Heart left ventricle (tissue), 13 donors: ENCODE results near the gene NR3C1.

Experiments used
- POLR2A ChIP-seq, 2 donors: fragments of 450-650 bp; IDR thresholded peaks; one replicate each; pipeline ENCODE4 v1.6.1; 2017; ENCODE audit warnings: antibody characterized with exemption in 2 of 2, mild to moderate bottlenecking in 2 of 2, moderate library complexity in 2 of 2
- TF ChIP-seq, protein P1 (sequence below), 12 donors: fragments of 200-600 bp; sonication (generic) in 4 of 12; IDR thresholded peaks; one replicate each; pipeline versions ENCODE4 v1.5.0 to v1.8.0; 2018 to 2022; ENCODE audit warnings: antibody characterized with exemption in 12 of 12, mild to moderate bottlenecking in 5 of 12
- donor health status: ischemic (EF 13 %, LVEDD 7.1; RV severe dilation, severe dysfunction).
- donor health status: DM: no; HTN: yes; CAD: no.
- donor health status: DM: no; HTN: no; CAD: no.
- donor health status: ischemic (EF 25% LVEDD 6.9; RV normal size, moderate dysfunction).
- donor health status: ischemic (EF 25% LVEDD 5.7; RV mildly dilated, moderate dysfunction).
- donor health status: ischemic (EF 35%, LVEDD 5.7; RV mildly dilated, moderate dysfunction).
- donor health status: nonischemic (EF 11% LVEDD 7.7; RV severe dilation, severe dysfunction).
- donor health status: DM: yes; HTN: yes; CAD: no.
- donor health status: PGD.
- donor health status: ischemic (EF 29% LVEDD 5.4; RV normal size, mild dysfunction).
- donor health status: nonischemic (EF 23%, LVEDD 6.1; RV moderate dilation, normal function).

DNA sequence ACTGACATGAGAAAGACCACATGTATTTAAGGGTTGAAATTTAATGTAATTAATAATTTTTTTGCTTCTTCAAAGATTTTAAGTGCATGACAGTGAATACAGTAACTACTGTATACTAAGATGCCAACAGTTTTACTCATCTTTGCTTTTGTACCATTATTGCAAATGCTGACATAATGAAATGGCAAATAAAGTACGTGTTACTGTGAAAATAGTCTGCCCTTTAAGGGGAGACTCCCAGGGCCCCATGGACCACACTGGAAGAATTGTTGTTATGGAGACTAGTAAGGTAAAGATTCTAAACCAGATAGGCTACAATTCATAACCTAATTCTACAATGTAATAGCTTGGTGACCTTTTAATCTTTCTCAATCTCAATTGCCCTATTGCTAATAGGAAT, 84.7 kb downstream of the NR3C1 start:
- TF ChIP-seq POLR2A (IDR thresholded peaks at IDR 0.05): no peak
- TF ChIP-seq, protein P1, sequence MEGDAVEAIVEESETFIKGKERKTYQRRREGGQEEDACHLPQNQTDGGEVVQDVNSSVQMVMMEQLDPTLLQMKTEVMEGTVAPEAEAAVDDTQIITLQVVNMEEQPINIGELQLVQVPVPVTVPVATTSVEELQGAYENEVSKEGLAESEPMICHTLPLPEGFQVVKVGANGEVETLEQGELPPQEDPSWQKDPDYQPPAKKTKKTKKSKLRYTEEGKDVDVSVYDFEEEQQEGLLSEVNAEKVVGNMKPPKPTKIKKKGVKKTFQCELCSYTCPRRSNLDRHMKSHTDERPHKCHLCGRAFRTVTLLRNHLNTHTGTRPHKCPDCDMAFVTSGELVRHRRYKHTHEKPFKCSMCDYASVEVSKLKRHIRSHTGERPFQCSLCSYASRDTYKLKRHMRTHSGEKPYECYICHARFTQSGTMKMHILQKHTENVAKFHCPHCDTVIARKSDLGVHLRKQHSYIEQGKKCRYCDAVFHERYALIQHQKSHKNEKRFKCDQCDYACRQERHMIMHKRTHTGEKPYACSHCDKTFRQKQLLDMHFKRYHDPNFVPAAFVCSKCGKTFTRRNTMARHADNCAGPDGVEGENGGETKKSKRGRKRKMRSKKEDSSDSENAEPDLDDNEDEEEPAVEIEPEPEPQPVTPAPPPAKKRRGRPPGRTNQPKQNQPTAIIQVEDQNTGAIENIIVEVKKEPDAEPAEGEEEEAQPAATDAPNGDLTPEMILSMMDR (IDR thresholded peaks at IDR 0.05): no peak
